Measurements from ENCODE around the gene CPB2. TPM values are rescaled to one million over a fixed set of nuclear protein-coding genes. Genes with fewer than 3 reads are reported as not detected.
A peak's percentile ranks its signal among the peaks of the same experiment; 100 is the strongest.

Gene CPB2
- polyA plus RNA-seq, 4 donors: 0.21 to 1.4 (median 0.25) TPM

- no peak for DNase-seq (ENCODE audit: low read depth in 4 of 4, low spot score in 3 of 4)
Observed at GRCh38 chr13:46053162-46054012, 51.4 kb downstream of the CPB2 start.

GRCh38 chr13:46052319-46053161 is 52.3 kb downstream of the CPB2 start, which contains the start of gene ZC3H13:
TSS of gene ZC3H13 (minus strand) at chr13:46052746. CDS start at chr13:46045507, 7,239 bp downstream.
- peak; percentile 84 to 92 (median 88) for DNase-seq (ENCODE audit: low read depth in 4 of 4, low spot score in 3 of 4)

DNA sequence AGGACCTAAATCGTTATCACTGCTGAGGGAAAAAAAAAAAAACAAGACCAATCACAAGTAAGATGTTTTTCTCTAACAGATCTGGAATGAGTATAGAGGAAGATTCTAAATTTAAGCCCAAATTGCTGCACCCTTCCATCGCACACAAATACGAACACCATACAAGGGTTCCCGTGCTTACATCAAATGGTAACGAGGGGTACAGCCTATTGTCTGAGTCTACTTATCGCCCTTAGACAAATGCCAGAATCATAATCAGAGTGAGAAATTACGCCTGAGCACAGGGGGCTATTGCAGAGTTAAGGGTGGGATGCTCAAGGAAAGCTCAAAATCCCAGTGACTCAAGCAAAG is 52.9 kb downstream of the CPB2 start:
- no peak for DNase-seq (ENCODE audit: low read depth in 4 of 4, low spot score in 3 of 4)

- no peak for DNase-seq (ENCODE audit: low read depth in 4 of 4, low spot score in 3 of 4)
Observed at GRCh38 chr13:46050771-46051170, 54.1 kb downstream of the CPB2 start.

GRCh38 chr13:46045424-46045823 is 59.4 kb downstream of the CPB2 start:
- no peak for DNase-seq (ENCODE audit: low read depth in 4 of 4, low spot score in 3 of 4)

- DNase-seq (ENCODE audit: low read depth in 4 of 4, low spot score in 3 of 4): no peak
Observed at GRCh38 chr13:46043647-46044046, 61.2 kb downstream of the CPB2 start.

DNA sequence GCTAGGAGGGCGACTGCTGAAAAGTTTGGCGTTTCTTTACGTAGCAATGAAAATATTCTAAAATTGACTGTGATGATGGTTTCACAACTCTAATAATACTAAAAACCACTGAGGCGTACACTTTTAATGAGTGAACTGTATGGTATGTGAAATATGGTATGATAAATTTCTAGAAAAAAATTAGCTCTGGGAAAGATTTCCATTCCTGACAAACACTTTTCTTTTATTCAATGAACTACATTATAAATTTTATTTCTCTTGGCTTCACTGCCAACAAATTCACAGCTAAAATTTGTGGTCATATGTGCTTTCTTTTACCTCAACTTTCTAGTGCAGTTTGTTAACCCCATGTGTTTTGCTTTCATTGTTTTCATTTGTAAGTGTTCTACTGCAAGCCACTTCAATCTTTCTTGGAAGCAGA is 63.4 kb downstream of the CPB2 start:
- DNase-seq (ENCODE audit: low read depth in 4 of 4, low spot score in 3 of 4): no peak

GRCh38 chr13:46040763-46041162 is 64.1 kb downstream of the CPB2 start:
- DNase-seq (ENCODE audit: low read depth in 4 of 4, low spot score in 3 of 4): no peak

DNA sequence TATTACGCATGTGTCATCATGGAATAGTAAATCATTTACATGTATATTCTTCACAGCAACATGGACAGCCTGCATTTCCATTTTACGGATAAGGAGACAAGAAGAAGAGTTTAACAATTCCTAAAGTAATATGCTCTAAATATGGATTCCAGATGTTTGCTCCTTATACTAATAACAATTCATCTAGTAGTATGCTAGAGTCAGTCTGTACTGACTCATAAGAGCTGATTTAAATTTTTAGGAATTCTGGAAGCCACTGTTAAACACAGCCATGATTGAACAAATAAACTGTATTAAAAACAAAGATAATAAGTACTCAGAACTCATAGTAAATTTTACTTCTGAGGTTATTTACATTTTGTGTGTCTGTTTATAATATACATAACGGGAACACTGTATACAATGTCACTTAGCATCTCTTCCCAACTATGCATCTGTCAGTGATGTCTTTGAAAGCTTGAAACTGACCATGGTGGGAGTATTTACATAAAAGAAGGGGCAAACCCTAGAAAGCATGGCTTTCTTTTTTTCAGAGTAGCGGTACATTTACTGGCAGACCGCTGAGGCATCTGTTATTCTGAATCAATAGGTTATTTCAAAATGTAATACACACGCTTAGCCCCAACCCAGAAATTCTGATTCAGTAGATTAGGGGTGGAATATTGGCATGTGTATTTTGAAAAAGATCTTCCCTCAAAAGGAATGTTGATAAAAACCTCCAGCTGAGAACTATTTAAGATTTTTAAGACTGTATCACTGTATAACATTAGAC is 65.2 kb downstream of the CPB2 start:
- no peak for DNase-seq (ENCODE audit: low read depth in 4 of 4, low spot score in 3 of 4)

DNA sequence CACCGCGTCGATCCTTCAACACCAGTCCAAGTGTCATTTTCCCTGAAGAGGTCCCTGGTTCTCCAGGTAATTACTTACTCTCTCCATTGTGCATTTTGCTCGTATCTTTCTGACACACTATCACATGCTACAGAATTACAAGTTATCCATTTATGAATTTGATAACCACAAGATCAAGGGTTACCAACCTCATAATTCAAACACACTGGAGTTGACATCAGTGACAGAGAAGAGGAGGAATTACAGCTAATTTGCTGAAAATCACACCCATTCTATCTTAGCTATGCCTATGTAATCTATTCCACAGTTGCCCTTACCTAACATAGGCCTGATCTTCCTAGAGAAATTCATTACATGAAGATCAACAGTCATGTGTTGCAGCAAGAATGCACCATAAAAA is 66.5 kb downstream of the CPB2 start:
- DNase-seq (ENCODE audit: low read depth in 4 of 4, low spot score in 3 of 4): no peak

- DNase-seq (ENCODE audit: low read depth in 4 of 4, low spot score in 3 of 4): no peak
Observed at GRCh38 chr13:46035066-46035465, 69.8 kb downstream of the CPB2 start.

GRCh38 chr13:46032341-46032740 is 72.5 kb downstream of the CPB2 start:
- DNase-seq (ENCODE audit: low read depth in 4 of 4, low spot score in 3 of 4): no peak

GRCh38 chr13:46031581-46032263 is 73.1 kb downstream of the CPB2 start:
- no peak for DNase-seq (ENCODE audit: low read depth in 4 of 4, low spot score in 3 of 4)

GRCh38 chr13:46025157-46025556 is 79.7 kb downstream of the CPB2 start:
- no peak for DNase-seq (ENCODE audit: low read depth in 4 of 4, low spot score in 3 of 4)

- DNase-seq (ENCODE audit: low read depth in 4 of 4, low spot score in 3 of 4): no peak
Observed at GRCh38 chr13:46022481-46022880, 82.4 kb downstream of the CPB2 start.

- no peak for DNase-seq (ENCODE audit: low read depth in 4 of 4, low spot score in 3 of 4)
Observed at GRCh38 chr13:46016216-46016615, 88.6 kb downstream of the CPB2 start.

DNA sequence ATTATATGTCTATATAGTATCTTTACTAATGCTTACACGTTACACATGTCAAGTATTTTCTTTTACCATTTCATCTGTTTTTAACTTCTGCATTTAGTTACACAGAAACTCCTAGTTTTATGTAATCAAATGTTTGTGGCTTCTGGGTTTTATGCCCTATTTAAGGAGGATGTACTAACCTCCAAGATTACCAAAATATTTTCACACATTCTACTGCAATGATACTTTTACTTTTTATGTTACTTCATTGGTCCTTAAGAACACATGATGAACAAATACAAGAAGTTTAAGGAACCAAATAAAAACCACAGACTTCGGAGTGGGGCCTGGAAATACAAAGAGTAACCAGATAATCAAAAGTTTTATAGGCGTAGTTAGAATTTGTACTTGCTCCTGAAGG is 89.5 kb downstream of the CPB2 start:
- no peak for DNase-seq (ENCODE audit: low read depth in 4 of 4, low spot score in 3 of 4)

GRCh38 chr13:46012404-46012803 is 92.4 kb downstream of the CPB2 start:
- DNase-seq (ENCODE audit: low read depth in 4 of 4, low spot score in 3 of 4): no peak

DNA sequence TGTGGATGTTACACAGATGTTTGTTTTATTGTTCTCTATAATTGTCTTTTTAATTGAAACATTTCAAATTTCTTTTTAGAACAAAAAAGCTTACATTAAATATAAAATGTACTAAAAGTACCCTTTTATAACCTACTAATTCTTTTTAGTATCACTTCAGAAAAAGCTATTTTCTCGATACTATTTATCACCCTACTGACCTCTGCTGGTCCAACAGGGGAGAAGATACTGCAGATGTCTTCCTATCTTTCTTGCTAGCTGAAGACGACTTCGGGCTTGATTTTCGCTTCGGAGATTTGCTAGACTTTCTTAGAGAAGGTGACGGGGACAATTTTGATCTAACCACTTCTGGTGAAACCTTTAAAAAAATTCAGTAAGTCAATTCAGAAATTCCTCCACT is 94.7 kb downstream of the CPB2 start:
- DNase-seq (ENCODE audit: low read depth in 4 of 4, low spot score in 3 of 4): no peak

DNA sequence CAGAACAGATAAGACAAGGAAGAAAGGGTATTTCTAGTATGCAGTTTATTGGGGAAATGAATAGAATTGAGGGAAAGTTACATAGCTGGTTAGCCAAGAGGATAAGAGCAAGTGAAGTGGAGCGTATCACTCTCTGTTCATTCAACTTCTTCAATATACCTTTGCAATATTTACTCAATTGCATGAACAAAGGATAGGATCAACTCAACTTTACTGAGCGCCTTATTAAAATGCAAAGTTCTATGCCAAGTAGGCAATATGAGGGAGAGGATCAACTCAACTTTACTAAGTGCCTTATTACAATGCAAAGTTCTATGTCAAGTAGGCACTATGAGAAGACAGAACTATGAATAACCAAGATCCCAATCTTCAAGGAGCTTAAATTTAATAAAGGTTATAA is 96.2 kb downstream of the CPB2 start:
- no peak for DNase-seq (ENCODE audit: low read depth in 4 of 4, low spot score in 3 of 4)

All from left renal pelvis (tissue), 4 donors.